ENCODE measurements around the gene BASP1.

DNA sequence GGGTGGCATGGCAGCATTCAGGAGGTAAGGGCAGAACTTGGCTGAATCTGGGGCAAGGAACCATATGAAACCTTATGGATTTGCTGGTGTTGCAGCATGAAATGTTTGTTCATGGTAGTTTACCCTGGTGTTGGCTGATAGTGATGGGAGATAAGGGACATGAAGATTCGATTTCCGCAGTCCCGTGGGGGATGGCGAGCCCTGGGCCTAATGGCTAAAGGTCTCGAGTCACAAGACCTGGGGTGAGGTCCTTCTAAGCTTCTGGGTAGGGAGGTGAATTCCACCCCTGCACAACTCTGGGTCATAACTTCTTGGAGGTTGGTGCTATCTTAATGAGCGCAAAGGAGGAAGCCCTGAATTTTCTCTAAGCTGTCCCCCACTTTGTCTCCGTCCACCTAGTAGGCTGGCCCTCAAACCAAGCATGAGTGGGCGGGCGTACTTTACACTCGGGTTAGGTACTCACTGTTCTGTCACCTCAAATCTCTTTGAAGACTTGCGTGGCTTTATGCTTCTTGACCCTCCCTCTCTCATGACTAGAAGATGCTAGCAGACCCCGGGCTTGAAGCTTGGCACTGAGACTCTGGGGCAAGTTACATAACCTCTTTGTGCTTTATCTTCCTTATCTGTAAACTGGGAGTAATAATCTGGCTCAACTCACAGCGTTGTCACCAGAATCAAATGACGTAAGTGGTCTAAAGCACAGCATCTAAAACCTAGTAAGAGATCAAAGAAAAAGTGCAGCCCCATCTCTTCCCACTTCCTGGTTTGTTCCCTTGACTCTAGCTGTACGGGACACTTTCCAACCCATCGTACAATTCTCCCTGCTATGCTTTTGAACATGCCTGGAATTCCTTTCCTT is 72.5 kb downstream of the BASP1 start:
- TF ChIP-seq, protein P1, sequence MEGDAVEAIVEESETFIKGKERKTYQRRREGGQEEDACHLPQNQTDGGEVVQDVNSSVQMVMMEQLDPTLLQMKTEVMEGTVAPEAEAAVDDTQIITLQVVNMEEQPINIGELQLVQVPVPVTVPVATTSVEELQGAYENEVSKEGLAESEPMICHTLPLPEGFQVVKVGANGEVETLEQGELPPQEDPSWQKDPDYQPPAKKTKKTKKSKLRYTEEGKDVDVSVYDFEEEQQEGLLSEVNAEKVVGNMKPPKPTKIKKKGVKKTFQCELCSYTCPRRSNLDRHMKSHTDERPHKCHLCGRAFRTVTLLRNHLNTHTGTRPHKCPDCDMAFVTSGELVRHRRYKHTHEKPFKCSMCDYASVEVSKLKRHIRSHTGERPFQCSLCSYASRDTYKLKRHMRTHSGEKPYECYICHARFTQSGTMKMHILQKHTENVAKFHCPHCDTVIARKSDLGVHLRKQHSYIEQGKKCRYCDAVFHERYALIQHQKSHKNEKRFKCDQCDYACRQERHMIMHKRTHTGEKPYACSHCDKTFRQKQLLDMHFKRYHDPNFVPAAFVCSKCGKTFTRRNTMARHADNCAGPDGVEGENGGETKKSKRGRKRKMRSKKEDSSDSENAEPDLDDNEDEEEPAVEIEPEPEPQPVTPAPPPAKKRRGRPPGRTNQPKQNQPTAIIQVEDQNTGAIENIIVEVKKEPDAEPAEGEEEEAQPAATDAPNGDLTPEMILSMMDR (conservative IDR thresholded peaks at IDR 0.05): no peak
- TF ChIP-seq ZFX (IDR thresholded peaks at IDR 0.05): no peak

All from C4-2B (cell line).